ENCODE measurements around the gene TMEM245. TPM values are rescaled to one million over a fixed set of nuclear protein-coding genes. Genes with fewer than 3 reads are reported as not detected.

Gene TMEM245
- total and polyA plus RNA-seq, 2 donors (not counting 1 experiment from before 2014, with no cell fraction given), result 48.2 to 48.8 TPM

DNA sequence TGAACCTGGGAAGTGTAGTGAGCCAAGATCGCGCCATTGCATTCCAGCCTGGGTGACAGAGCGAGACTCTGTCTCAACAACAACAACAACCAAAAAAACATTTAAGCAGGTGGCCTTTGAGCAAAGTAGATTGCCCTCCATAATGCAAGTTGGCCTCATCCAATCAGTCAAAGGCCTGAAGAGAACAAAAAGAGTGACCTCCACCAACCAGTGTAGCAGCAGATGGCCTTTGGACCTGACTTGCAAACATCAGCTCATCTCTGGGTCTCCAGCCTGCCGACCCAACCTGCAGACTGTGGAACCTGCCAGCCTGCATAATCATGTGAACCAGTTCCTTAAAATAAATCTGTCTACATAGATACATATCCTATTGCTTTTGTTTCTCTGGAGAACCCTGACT, 39.8 kb upstream of the TMEM245 start:
- Histone ChIP-seq H2AFZ (ENCODE audit: low read length) (no peak overlapping the region), H3K4me3 (replicated peaks in 1 of 4; ENCODE audit: control extremely low read depth in 1 of 4, insufficient read depth in 1 of 4, low read depth in 3 of 4, low read length in 4 of 4) (no peak overlapping the region), H3K9ac (ENCODE audit: insufficient read depth, low read length) (no peak overlapping the region), H3K4me2 (ENCODE audit: extremely low read depth, insufficient read depth, low read length) (no peak overlapping the region), H3K79me2 (ENCODE audit: control insufficient read depth, insufficient read depth, low read length) (no peaks in the 10 kb centered on the region), H3K4me1 (ENCODE audit: control insufficient read depth, extremely low read depth, insufficient read depth, low read length) (no peaks in the 10 kb centered on the region), H4K20me1 (ENCODE audit: control insufficient read depth, extremely low read depth, insufficient read depth, low read length) (no peaks in the 10 kb centered on the region), H3K9me3 (ENCODE audit: control insufficient read depth, insufficient read depth, low read depth, low read length) (no peaks in the 10 kb centered on the region), H3K27me3 (ENCODE audit: control insufficient read depth, insufficient read depth, low read length) (peaks cover 11% of the 10 kb centered on the region), H3K36me3 (ENCODE audit: control insufficient read depth, insufficient read depth, low read length) (no peaks in the 10 kb centered on the region), H3K27ac (ENCODE audit: insufficient read depth, low read length) (no peak overlapping the region)
- DNase-seq (ENCODE audit: low read depth in 2 of 2), result no peak
- TF ChIP-seq, protein P1, sequence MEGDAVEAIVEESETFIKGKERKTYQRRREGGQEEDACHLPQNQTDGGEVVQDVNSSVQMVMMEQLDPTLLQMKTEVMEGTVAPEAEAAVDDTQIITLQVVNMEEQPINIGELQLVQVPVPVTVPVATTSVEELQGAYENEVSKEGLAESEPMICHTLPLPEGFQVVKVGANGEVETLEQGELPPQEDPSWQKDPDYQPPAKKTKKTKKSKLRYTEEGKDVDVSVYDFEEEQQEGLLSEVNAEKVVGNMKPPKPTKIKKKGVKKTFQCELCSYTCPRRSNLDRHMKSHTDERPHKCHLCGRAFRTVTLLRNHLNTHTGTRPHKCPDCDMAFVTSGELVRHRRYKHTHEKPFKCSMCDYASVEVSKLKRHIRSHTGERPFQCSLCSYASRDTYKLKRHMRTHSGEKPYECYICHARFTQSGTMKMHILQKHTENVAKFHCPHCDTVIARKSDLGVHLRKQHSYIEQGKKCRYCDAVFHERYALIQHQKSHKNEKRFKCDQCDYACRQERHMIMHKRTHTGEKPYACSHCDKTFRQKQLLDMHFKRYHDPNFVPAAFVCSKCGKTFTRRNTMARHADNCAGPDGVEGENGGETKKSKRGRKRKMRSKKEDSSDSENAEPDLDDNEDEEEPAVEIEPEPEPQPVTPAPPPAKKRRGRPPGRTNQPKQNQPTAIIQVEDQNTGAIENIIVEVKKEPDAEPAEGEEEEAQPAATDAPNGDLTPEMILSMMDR (conservative IDR thresholded peaks at IDR 0.05 in 1 of 2, IDR thresholded peaks at IDR 0.05 in 1 of 2; ENCODE audit: low read depth in 1 of 2, low read length in 2 of 2), result no peak
- no peak for TF ChIP-seq EZH2 (IDR thresholded peaks at IDR 0.05; ENCODE audit: low read length, missing control alignments)

DNA sequence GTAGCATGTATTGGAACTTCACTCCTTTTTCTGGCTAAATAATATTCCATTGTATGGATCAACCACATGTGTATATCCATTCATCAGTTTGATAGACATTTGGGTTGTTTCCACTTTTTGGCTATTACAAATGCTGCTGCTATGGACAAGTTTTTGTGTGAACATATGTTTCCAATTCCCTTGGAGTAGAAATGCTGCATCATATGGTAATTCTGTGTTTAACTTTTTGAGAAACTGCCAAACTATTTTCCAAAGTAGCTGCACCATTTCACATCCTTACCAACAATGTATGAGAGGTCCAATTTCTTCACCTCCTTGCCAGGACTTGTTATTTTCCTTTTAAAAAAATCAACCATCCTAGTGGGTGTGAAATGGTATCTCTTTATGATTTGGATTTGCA, 38.9 kb upstream of the TMEM245 start:
- TF ChIP-seq EZH2 (IDR thresholded peaks at IDR 0.05; ENCODE audit: low read length, missing control alignments), result no peak
- TF ChIP-seq, protein P1 (conservative IDR thresholded peaks at IDR 0.05 in 1 of 2, IDR thresholded peaks at IDR 0.05 in 1 of 2; ENCODE audit: low read depth in 1 of 2, low read length in 2 of 2), result no peak
- no peaks in the 10 kb centered on the region for H3K9me3 ChIP-seq (ENCODE audit: control insufficient read depth, insufficient read depth, low read depth, low read length)
- no peak overlapping the region for H3K9ac ChIP-seq (ENCODE audit: insufficient read depth, low read length)
- no peaks in the 10 kb centered on the region for H3K36me3 ChIP-seq (ENCODE audit: control insufficient read depth, insufficient read depth, low read length)
- no peak overlapping the region for H3K27ac ChIP-seq (ENCODE audit: insufficient read depth, low read length)
- no peaks in the 10 kb centered on the region for H3K79me2 ChIP-seq (ENCODE audit: control insufficient read depth, insufficient read depth, low read length)
- no peak overlapping the region for H2AFZ ChIP-seq (ENCODE audit: low read length)
- no peak overlapping the region for H3K4me3 ChIP-seq (replicated peaks in 1 of 4; ENCODE audit: control extremely low read depth in 1 of 4, insufficient read depth in 1 of 4, low read depth in 3 of 4, low read length in 4 of 4)
- peak in 1 of 2 donors; percentile 8 for DNase-seq (ENCODE audit: low read depth in 2 of 2)
- H4K20me1 ChIP-seq (ENCODE audit: control insufficient read depth, extremely low read depth, insufficient read depth, low read length), result no peaks in the 10 kb centered on the region
- peaks cover 7% of the 10 kb centered on the region for H3K27me3 ChIP-seq (ENCODE audit: control insufficient read depth, insufficient read depth, low read length)
- no peak overlapping the region for H3K4me2 ChIP-seq (ENCODE audit: extremely low read depth, insufficient read depth, low read length)
- H3K4me1 ChIP-seq (ENCODE audit: control insufficient read depth, extremely low read depth, insufficient read depth, low read length), result no peaks in the 10 kb centered on the region

DNA sequence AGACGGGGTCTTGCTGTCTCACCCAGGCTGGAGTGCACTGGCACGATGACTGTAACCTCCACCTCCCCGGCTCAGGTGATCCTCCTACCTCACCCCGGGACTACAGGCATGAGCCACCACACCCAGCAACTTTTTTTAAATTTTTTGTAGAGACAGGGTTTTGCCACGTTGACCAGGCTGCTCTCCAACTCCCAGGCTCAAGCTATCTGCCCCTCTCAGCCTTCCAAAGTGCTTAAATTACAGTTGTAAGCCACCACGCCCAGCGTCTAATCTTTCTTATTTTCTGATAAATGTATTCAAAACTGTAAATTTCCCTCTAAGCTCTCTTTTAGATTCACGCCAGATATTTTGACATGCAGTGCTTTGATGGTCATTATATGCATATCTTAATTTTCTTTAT, 37.0 kb upstream of the TMEM245 start:
- H3K36me3 ChIP-seq (ENCODE audit: control insufficient read depth, insufficient read depth, low read length), result no peaks in the 10 kb centered on the region
- no peaks in the 10 kb centered on the region for H4K20me1 ChIP-seq (ENCODE audit: control insufficient read depth, extremely low read depth, insufficient read depth, low read length)
- H2AFZ ChIP-seq (ENCODE audit: low read length), result no peak overlapping the region
- no peak for DNase-seq (ENCODE audit: low read depth in 2 of 2)
- no peak overlapping the region for H3K9ac ChIP-seq (ENCODE audit: insufficient read depth, low read length)
- H3K27ac ChIP-seq (ENCODE audit: insufficient read depth, low read length), result no peak overlapping the region
- TF ChIP-seq, protein P1 (conservative IDR thresholded peaks at IDR 0.05 in 1 of 2, IDR thresholded peaks at IDR 0.05 in 1 of 2; ENCODE audit: low read depth in 1 of 2, low read length in 2 of 2), result no peak
- no peak for TF ChIP-seq EZH2 (IDR thresholded peaks at IDR 0.05; ENCODE audit: low read length, missing control alignments)
- no peak overlapping the region for H3K4me2 ChIP-seq (ENCODE audit: extremely low read depth, insufficient read depth, low read length)
- H3K4me1 ChIP-seq (ENCODE audit: control insufficient read depth, extremely low read depth, insufficient read depth, low read length), result no peaks in the 10 kb centered on the region
- no peaks in the 10 kb centered on the region for H3K9me3 ChIP-seq (ENCODE audit: control insufficient read depth, insufficient read depth, low read depth, low read length)
- H3K27me3 ChIP-seq (ENCODE audit: control insufficient read depth, insufficient read depth, low read length), result no peaks in the 10 kb centered on the region
- H3K79me2 ChIP-seq (ENCODE audit: control insufficient read depth, insufficient read depth, low read length), result no peaks in the 10 kb centered on the region
- H3K4me3 ChIP-seq (replicated peaks in 1 of 4; ENCODE audit: control extremely low read depth in 1 of 4, insufficient read depth in 1 of 4, low read depth in 3 of 4, low read length in 4 of 4), result no peak overlapping the region
